Activated CD8-positive, alpha-beta memory T cell treated with anti-CD3 and anti-CD28 coated beads, Interleukin-2, amount 50 U/mL, for 24 hours (primary cell): Measurements from ENCODE around the gene SPATA6L.

ENCODE experiments used
- DNase-seq: peaks from one replicate; pipeline ENCODE4 v3.0.0-alpha.2; 2020; ENCODE audit errors: extremely low read depth

Gene SPATA6L

DNA sequence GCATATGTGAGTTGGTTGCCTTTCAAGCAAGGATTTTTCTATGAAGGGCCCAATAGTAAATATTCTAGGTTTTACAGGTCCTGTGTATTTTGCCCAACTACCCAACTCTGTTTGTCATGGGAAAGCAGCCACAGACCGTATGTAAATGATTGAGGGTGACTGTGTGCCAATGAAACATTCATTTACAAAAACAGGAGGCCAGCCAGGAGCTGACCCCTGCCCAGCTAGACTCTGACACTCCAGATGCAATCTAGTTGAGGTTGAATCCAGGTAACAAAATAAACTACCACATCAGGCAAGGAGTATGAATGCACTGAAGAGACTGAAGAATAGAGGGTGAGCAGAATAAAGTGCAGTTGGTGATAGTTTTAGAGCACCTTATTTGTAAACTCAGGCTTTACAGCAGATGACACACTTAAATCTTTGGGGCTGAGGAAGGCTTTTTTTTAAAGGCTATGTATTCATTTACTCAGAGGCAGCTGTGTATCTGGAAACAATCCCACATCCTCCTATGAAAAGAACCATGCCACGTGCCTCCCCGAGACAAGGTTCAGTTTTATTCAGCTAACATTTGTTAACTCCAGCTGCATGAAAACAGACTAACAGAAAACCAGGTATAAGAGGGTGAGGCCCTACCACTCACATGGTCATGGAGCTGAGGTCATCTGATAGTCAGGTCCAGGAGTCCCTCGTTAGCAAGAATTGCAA, 115.3 kb downstream of the SPATA6L start:
- no peak for DNase-seq

DNA sequence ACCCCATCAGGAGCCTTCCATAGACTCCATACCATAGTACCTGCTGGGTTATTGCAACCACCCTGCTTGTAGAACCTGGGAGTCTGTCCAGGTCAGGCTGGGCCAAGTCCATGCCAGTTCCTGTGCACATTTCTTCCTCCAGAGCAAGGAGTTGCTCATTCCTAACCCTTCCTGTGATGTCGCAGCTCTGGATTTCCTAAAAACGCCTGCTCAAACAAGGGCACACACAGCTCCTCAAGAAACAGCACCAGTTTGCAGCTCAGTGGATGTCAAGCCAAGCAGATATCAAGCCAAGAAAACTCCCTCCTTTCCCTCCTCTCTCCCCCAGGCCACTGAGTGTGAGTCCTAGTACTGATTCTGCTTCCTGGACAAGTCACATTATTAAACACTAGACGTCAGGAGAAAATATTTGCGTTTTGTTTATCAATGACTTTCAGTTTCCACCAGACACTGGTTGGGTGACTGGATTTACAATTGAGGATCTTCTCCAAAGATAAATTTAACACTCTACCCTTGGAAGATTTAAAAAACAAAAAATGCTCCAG, 116.5 kb downstream of the SPATA6L start:
- no peak for DNase-seq

DNA sequence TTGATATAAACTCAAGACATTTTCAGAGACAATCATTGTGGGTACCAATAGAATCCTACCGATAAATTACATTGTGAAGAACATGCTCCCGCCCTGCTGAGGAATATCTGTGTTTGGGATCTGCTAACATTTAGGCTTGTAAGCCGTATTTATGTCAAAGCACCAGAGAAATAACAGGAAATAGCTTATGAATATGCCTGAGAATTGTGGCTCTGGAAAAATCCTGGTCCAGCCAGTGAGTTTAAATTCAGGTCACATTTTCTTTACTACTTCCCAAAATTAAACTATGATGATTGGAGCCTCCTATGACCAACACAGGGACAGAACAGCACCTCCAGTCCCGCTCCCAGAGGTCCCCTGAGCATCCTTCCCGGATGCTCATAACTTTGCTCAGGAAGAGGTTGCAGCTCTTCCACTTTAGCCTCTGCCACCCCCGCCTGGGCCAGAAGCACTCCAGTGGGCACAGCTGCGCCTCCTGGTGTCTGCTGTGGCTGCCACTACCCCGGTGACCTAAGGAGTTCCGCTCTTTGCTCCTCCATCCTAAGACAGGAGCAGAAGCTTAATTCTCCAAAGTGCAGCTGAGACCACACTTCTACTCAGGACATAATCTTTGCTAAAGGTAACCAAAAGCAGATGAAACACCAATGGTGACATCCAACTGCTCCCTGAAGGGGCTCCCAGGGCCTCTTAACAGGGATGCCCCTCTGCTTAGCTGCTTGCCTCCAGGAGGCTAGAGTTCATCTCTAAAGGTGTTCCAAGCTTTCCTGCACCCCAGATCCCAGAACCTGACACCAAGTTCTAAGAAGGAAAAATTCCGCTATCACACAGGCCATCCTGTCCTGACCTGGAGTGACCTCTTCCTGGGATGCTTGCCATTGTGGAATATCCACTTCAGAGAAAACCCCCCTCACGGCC, 117.2 kb downstream of the SPATA6L start:
- no peak for DNase-seq
